NCI-H2107 treated with DMSO at 0.1 percent for 48 hours (cell line): Measurements from ENCODE around the gene GRK1.

Experiments
- DNase-seq: peaks from one replicate; lab custom pipeline; 2025; ENCODE audit not compliant: unreplicated experiment; lab: John Stamatoyannopoulos, UW

GRK1 gene

DNA sequence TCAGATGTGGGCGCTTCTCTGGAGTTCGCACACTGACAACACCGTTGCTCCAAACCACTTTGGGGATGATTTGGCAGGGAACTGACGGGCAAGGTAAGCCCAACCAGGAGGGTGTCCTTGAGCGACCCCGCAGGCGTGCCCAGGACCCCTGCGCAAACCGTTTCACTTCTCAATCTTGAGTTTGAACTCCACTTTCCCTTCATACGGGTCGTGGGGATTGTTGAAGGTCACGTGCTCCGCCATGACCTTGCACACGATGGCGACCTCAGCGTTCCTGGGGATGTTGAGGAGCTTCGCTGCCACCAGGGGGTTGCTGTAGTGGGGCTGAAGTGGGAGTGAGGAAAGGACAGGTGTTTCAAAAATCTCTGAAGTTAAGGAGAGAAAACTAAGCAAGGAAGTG is 17.8 kb upstream of the GRK1 start:
- DNase-seq = no peak

DNA sequence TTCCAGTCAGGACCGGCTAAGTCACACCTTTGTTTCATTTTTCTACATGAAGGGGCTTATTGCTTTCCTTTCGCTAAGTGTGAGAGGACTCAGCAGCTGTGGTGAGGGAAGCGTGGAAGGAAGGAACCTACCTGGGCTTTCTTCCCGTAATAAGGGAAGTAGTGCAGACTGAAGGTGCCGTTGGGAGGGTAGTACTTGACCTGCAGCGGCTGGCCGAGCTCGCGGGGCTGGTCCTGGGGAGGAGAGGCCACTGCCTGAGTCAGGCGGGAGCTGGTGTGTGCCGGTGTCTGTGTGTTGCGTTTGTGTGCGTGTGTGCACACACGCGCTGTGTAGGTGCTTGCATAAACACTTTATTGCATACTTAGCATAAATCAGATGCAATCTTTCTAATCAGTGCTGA is 16.7 kb upstream of the GRK1 start:
- no peak for DNase-seq

DNA sequence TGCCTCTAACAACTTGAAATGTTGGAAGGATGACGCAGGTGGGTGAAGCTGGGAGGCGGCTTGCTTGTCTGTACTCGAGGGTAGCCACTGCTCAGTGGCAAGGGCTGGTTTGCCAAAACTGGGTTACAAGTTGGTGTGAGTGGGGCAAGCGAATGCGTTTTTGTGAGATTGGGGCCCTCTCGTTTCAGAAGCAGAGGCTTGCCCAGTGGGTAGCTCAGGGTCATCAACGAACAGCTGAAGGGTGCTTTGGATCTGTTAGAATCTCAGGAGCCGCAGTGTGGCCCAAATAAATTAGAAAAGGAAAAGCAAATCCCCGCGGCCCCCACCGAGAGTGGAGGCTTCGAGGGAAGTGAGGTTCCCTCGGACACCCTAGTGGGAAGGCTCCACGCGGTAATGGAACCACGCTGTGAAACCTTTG is 16.3 kb upstream of the GRK1 start:
- no peak for DNase-seq

DNA sequence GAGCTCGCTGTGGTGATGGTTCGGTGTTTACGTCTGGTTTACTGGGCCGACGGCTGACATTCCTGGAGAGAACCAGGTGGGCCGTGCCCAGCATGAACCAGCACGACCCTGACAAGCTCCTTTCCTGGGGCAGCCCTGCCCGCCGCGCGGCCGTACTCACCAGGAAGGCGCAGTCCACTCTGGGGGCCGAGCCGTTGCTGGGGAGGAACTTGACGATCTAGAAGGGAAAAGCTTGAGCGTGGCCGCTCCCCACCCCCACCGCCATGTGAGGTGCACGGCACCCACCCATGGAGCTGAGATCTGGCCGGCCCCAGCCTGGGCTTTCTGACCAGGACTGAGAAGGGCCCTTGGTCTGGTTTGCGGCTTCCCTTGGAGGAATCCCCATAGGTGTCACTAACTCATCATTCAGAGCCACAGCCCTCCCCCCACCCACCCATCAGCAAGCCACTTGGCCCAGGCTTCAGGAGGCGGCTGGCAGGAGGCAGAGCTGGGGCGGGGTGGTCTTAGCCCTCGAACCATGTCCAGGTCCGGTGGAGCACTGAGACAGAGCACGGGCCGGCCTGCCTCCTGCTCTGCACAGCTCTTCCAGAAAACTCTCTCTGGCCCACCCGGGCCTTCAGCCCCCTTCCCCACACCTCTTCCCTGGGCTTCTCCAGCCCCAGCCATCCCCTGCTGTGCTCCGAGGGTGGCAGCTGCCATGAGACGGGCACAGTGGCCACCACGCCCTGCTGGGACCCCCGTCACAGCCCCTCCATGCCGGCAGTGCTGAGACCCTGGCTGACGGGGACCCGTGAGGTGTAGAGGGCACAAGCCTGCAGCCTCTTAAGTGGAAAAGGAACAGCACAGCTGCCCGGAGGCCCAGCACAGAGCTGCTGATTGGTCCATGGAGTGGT is 15.3 kb upstream of the GRK1 start:
- no peak for DNase-seq

DNA sequence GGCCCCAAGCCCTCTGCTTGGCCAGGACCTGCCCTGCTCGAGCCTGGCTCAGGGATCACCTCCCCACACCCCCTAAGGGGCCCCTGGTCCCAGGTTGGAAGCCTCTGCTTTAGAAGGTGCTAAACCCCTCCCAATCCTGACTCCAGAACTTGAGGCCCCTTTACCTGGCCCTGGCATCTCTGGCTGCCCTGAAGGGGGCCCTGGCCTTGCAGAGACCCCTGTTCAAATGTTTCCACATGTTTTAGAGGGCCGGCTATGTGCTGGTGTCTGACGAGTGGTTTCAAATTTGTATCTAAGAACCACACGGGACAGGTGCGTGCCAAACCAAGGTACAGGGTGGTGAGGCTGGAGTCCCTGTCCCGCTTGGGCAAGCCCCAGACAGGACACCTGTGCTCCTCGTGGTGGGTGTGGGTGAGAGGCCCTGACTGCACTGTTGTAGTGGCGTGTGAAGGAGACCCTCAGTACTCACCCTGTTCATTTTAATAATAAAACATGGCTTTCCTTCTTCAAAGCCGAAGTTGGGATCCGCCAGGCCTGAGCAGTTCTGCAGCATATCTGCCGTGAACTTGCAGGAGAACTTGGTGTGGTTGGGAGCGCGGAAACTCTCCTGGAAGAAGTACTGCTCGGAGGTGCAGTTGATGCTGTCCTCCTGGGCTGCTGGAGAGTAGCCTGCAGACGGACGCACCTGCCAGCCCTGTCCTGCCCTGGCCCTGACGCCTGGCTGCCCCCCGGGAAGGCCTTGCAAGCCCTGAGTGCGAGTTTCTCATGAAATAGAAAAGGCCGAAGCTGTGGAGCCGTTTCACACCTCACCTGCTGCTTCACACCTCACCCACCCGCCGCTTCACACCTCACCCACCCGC is 14.4 kb upstream of the GRK1 start:
- DNase-seq = no peak

DNA sequence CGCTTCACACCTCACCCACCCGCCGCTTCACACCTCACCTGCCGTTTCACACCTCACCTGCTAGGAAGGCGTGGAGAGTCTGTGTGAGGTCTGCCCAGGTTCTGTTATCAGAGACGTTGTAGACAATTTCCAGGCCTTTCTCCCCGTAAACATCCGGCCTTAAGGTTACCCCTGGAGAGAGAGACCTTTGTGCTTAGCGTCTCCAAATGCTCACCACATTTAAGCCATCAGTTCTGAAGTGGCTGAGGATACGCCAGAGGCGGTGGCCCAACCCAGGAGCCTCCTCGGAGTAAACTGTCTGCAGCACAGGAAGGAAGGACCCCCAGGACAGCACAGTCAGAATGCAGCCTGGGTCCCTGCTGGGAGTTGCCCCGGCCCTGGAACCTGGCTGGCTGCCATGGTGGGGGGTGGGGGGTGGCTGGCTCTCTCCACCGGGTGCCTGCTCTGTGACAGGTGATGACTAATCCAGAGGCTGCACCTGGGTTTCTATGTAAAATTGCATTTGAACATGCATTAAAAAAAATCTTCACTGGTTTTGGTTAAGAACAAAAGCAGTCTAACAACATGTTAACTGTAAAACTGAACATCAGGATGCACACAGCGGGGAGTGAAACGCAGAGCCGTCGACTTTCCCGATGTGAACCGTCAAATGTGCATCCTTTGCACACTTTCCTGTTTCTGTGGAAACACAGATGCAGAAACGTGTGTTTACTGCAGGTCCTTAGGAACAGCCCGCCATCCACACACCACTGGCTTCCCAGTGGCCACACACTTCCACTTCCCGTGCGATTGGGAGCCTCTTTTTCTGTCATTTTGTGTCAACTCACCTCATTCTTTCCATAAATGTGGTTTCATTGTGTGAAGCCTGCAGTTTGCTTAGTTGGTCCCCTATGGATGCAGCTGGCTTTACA is 13.5 kb upstream of the GRK1 start:
- peak; percentile 25 for DNase-seq

DNA sequence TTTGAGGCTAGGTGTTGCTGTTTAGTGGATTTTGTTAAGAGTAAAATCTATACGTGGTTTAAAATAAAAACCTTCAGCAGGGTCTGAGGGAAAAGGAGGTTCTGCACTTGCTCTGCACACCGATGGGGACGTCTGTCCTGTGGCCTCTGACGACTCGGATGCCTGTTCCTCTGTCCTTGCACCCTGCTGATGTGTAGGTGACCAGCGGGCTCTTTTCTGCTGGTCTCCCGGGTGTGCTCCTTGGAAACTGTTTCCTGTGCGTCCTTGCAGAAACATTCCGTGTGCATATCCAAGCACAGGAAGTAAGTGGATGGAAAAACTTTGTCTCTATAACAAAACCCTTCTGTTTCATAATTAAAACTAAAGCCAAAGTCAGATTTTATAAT is 12.9 kb upstream of the GRK1 start:
- no peak for DNase-seq

DNA sequence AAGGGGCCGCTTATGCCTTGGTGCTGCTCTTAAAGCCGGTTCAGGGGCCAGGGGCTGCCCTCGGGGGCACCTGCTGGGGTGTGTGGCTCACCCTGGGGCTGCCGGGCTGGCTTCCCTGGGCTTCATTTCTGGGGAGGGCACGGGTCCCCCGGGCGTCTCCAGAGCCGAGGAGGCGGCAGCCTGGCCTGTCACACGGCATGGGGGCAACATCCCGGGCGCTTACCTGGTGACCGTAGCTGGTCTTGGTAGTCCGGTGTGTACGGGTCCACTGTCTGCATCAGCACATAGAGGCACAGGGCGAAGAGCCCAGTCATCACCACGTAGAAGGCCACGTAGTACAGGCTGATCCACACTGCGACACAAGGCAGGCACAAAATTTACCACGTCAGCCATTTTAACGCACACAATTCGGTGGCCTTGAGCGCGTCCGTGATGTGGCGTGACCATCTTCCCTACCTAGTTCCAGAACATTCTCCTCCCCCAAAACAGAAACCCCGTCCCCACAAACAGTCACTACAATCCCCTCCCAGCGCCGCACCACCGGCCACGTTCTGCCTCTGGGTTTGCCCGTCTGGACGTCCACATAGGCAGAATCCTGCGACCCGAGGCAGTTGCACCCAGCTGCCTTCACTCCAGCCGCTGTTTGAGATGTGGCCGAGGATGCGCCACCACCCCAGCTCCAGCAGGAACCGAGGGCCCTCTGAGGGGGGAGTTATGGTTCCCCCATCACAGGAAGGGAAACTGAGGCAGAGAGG is 12.3 kb upstream of the GRK1 start:
- DNase-seq = no peak

DNA sequence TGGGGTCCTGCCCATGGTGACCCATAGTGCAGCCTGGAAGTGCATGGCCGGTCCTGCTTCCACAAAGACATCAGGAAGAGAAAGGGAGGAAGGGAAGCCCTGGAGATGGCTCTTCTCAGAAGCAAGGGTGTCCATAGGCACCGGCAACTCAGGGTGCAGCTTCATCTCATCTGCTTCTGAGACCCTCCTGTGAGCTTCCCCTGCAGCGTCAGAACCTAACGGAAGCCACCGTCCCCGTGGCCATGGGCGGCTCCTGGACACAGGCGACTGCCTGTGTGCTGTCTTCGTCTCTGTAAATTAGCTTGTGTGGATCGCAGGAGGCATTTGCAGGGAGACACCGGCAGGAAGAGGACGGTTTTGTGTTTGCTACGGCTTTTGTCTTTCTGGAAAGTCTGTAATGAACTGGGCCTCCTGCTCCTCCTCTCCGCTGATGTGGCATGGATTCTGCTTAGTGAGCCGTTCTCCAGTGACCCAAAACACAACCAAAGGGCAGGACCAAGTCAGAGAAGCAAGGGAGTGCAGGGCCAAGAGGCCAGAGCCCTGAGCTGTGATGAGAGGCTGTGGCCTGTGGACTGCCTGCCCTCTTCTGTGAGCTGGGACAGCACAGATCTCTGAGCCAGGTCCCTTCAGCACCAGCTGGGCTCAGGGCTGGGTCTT is 11.5 kb upstream of the GRK1 start:
- no peak for DNase-seq

DNA sequence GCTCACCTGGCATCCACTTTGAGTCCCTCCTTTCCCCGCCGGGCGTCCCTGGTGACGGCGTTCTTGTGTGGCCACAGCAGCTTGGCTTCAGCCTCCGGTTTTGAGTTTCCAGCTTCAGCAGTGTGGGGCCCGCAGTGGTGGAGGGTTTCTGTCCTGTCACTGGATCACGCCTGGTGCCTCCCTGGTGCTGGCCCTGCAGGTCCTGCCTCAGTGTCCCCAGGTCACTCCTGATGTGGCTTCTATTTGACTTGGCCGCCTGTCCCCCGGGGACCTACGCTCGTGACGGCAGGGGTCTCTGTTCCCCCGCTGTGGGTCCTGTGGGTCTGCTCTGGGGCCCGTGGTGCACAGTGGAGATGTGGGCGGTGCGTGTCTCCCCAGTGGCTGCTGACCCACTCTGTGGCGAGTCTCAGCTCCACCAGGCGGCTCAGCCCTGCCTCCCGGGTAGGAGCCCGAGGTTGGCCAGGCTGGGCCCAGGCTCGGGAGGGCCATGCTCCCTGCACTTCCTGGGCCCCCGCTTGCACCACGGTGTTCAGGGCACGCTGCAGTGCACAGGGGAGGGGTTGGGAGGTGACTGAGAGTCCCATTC is 10.9 kb upstream of the GRK1 start:
- DNase-seq = no peak

DNA sequence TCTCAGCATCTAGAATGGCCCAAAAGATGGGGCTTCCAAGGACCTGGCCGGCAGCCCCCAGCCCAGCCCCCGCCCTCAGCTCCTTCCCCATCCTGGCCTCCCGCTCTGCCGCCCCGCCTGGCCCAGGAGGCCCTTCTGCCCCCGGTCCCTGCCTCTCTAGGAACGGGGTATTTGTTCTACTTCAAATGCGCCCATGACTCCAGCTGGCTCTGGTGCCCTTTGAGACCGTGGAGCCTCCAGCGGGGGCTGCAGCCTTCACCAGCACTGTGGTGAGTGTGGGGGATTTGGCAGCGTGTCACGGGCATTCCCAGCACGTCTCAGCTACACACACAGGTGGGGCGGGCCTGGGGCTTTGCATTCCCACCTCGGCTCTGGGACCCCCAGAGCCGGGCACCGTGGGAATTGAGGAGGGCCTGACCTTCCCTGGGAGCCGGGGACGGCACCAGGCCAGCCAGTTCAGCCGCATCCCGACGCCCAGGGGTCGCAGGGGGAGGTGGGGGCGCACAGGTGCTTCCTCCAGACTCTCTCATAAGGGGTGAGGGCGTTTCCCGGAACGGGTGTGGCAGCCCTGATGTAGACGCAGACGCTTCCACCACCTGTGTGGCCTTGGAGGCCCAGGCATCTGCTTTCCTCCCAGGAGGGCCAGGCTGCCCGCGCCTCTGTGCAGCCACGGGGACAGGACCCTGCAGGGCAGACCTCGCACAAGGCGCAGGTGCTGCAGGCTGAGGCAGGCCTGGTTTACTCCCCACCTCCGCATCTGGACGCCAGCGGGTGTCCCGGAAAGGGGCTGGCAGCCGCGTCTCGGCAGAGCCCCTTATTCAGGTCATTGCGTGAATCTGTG is 10.0 kb upstream of the GRK1 start:
- no peak for DNase-seq

DNA sequence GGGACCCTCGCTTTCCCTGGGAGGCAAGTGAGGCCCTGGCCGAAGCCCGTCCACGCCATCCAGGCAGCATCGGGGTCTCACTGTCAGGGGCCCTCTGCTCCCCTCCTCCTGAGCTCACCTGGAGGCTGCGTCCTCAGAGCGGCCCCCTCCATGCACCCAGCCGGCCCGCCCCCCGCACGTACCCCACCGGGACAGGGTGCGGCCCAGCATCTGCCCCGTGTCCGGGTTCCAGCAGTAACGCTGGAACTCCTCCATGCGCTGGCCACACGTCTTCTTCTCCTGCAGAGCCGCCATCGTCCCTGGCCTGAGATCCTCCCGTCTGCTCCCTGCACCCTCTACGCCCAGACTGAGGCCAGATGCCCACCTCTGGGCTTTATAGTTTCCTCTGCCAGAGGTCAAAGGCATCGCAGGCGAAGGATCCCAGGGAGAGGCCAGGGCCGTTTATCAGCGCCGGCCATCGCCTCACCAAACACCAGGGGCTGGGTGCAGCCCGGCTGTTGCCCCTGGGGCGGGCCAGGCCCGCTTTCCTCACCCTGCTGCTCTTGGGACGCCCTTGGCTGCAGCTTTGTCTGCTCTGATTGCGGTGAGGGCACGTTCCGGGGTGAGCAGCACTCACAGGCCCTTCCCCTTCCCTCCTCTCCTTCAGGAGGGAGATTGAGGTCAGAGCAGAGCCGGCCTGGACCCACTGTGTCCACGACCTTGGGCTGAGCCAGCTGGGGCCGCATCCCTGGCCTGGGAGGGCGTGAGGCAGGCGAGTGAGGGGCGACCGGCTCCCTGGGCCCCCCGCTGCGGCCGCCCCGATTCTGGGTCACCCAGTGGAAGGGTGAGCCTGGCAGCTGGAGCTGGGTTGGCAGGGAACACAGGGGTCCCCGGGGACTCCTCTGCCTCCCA is 8.9 kb upstream of the GRK1 start, which contains the start of gene ATP4B:
TSS of gene ATP4B (minus strand) at position 348 of the 891 bp plus-strand sequence. CDS start at position 294, 54 bp downstream.
- no peak for DNase-seq

DNA sequence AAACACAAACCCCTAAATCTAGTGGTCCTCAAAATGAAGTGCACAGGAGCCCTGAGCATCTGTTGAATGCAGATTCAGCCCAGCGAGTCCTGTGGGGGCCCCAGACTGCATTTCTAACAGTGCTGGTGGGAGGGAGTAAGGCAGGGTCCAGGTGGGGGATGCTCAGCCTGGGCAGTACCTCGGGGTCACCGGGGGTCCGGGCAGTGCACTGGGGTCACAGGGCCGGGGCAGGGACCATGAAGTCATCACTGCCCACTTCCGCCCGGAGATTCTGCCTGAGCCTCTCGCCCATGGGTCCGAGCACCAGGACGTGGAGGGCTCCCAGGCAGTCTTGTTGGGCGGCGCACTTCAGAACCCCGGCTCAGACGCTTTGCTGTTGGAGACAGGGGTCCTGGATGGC is 8.2 kb upstream of the GRK1 start:
- DNase-seq = no peak

DNA sequence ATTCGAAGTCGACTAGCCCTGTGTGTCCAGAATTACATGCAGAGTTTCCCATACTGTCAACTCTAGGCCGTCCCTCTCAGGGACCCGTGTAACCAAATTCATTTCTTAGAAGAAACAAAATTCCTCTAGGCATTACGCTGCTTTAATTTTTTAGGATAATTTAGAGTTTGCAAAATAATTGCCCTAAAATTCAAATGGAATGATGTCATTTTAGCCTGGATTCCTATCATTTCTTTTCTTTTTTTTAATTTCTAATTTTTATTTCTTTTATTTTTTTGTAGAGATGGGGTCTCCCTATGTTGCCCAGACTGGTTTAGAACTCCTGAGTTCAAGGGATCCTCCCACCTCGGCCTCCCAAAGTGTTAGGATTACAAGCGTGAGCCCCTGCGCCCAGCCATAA is 7.7 kb upstream of the GRK1 start:
- no peak for DNase-seq

DNA sequence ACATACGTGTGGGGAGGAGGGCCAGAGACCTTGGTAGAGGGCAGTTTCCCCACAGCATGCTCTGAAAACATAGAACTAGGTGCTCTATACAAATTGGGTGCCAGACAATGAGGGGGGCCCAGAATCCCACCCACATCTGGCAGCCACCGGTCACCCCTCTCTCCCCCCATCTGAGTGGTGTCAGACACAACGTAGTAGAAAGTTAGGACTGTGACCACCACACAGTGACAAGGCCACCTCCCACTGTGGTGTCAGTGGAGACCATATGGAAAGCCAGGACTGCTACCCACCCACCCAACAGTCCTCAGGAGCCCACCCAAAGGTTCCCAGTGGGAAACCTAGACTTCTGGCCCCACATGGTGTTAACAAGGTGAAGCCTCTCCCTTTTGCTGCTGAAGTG is 7.0 kb upstream of the GRK1 start:
- no peak for DNase-seq

DNA sequence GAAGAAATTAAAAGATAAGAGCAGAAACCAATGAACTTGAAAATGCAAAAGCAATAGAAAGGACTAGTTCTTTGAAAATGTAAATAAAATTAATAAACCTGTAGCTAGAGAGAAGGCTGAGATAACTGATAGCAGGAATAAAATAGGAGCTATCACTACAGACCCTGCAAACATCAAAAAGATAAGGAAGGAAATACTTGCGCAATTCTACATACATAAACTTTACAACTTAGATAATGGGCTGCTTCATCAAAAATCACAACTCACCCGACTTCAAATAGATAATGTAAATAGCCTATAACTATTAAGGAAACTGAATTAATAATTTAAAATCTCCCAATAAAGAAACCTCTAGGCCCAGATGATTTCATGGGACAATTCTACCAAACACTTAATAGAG is 5.5 kb upstream of the GRK1 start:
- no peak for DNase-seq

DNA sequence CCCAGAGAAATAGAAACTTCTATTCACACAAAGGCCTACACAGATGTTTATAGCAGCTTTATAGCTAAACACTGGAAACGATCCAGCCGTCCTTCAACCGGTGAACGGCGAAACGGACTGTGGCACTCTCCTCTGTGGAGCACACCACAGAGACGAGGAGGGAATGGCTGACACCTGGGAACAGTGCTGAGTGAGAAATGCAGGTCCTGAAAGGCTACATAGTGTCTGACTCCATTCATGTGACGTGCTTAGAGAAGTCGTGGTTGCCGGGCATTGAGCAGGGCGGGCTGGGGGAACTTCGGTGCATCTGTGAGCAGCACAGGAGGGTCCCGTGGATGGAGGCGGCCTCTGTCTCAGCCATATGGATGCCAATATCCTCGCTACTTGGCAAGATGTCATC is 3.1 kb upstream of the GRK1 start:
- DNase-seq = no peak
